HG02840 (cell line): Measurements from ENCODE around the gene PAIP2B.
"Not testable (repeated sequence)": the region's sequence is repeated elsewhere in the genome, so short reads cannot be mapped to it uniquely, and the experiment has no call there.

ENCODE experiments used
- ATAC-seq: cut with Tn5 transposase; IDR thresholded peaks from one replicate; pipeline ENCODE4 v1.9.1; 2021; ENCODE audit warnings: mild to moderate bottlenecking, moderate library complexity, moderate number of reproducible peaks; ENCODE audit not compliant: unreplicated experiment, low FRiP score

The PAIP2B gene

DNA sequence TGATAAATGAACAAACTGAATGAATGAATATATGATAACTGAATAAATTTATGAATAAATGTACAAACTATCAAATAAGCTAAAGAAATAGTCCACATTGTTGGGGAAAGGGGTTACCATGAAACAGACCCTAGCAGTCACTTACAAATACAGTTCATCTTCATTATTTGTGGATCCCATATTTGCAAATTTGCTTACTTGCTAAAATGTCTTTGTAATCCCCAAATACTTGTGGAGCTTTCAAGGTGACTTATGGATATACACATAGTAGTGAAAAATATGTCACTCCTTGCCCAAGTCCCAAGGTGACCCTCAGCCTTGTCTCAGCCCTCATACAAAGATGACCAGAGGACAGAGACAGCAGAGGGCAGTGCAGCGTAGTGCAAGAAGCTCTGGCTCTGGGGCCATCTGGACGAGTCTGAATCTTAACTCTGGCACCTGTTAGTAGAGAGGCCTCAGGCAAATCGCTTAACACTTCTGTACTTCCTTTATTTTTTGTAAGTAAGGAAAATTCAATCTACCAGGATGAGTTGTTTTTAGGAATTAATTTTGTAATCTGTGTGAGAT lies 3.1 kb downstream of the PAIP2B start:
- no peak for ATAC-seq

DNA sequence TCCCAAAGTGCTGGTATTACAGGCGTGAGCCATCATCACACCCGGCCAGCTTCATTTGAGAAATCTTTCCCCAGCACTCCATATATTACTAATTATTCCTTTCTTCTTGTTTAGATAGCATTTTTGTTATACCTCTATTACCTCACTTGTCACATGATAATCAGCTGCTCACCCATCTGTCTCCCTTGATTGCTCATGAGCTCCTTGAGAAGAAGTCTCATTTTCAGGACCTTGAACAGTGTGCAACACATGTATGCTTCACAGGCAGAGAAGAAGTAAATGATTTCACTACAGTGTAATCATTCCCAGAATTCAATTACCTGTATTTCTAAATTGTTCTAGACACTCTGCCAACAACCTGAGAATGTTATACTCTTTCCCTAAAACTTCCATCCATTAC lies 6.2 kb downstream of the PAIP2B start:
- ATAC-seq, result no peak

DNA sequence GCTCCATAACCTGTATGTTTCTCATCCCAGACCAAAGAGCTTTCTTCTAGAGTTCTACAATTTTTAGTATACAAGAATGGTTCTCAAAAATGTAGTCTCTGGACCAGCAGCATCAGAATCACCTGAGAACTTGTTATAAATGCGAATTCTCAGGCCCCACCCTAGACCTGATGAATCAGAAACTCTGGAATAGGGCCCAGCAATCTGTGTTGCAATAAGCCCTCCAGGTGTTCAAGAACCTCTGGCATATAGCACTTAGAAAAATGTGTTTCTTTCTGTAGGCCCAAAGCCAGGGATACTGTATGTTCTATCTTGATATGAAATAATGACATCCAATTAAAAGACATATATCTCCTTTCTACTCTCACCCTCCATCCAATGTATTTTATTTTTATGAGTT lies 10.4 kb downstream of the PAIP2B start:
- no peak for ATAC-seq

DNA sequence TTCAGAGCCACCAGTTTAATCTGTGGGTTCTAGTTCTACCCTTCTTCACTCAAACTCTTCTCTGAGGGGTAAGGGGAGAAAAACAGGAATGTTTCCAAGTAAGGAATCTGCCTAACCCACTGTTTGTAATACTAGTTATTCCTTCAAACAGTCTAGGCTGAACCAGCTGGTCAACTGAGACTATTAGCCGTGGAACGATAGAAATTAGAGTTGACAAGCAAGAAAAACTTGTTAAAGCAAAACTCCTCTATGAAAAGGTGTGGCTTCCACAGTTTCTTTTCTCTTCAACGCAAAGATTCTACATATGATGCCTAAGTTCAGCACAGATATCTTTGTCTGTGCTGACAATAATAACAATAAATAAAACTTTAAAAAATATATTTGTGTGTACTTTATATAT lies 11.5 kb downstream of the PAIP2B start:
- no peak for ATAC-seq

DNA sequence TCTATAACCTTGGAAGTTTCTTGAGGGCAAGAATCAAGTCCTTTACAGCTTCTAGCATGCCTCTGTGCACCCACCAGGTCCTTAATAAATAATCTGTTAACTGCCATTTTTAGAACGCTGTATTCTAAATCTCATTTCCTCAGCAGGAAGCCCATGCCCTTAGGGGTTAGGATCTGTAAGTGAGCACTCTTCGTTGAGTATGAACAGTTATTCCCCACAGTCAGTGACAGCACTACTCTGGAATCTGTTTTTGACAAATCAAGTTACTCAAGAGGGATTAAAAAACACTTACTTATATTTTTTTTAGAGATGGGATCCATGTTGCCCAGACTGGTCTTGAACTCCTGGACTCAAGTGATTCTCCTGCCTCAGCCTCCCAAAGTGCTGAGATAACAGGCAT lies 14.6 kb downstream of the PAIP2B start:
- no peak for ATAC-seq

DNA sequence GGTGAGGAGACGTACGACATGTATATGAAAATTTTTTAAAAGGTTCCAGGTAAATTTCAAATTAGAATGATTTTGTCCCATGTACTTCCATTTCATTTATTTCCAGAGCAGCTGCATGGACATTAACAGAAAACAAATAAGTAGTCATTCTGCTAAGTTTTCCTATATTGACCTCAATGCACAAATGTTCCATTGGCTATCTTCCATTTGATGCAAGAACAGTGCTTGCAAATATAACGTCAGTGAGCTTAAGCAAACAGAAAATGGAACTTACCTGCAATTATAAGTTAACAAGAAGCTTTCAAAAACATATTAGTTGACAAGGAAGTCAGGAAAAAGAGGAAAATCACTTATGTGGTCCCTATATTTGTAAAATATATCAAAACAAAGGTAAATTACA lies 16.6 kb downstream of the PAIP2B start:
- no peak for ATAC-seq

DNA sequence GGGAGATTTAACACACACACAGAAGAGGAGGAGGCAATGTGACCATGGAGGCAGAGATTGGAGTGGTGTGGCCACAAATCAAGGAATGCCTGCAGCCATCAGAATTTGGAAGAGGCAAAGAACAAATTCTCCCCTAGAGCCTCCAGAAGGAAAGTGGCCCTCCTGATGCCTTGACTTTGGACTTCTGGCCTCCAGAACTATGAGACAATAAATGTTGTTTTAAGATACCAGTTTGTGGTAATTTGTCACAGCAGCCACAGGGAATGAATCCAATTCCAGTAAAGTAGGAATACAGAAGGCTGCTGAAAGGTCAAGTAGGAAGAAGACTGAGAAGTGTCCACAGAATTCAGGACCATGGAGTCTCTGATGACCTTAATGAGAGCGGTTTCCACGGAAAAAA lies 18.1 kb downstream of the PAIP2B start:
- ATAC-seq, result no peak

DNA sequence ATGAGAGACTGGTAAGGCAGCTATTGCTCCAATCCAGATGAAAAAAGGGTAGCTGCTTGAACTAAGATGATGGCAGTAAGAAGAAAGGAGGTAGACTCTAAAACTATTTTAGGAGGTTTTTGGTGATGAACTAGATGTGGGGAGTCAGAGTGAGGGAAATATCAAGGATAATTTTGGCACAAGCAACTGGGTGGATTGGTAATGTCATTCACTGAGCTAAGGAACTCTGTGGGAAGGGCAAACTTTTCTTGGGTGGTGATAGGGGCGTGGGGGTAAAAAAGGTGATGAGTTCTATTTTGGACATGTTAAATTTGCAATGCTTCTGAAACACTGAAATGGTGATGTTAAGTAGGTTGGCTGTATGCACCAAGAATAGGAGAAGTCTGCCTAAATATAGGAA lies 19.3 kb downstream of the PAIP2B start:
- no peak for ATAC-seq

DNA sequence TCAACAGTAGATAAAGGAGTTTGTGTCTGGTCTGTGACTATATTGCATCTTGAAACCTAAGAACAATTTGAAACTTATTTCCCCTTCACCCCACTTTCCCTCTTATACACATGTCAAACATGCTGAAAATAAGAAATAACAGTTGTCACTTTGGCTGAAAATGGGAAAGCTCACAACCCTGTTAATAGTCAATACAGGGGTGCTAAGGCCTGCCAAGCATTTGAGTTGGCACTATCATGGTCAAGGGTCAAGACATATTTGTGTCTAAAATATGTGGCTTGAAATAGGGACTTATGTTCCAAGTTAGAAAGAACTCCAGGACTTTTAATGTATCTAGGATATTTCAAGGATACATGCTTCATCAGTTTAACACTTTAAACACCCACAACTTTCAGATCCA lies 20.6 kb downstream of the PAIP2B start:
- no peak for ATAC-seq

DNA sequence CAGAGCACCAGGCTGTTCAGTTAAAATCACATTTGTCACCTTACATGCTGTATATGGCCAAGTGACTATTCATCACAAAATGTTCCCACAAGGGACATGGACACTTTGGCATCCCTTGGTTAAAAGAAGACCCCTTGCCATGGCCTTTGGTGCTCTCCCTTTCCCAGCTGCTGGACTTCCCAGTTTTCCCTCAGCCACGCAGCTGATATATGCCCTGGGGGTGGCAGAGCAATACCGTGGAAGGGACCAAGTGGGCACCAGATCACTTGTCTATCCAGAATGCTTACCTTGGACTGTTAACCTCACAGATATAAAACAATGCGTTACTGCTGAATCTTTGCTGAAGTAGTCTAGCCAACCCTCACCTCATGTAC lies 35.3 kb downstream of the PAIP2B start:
- no peak for ATAC-seq

DNA sequence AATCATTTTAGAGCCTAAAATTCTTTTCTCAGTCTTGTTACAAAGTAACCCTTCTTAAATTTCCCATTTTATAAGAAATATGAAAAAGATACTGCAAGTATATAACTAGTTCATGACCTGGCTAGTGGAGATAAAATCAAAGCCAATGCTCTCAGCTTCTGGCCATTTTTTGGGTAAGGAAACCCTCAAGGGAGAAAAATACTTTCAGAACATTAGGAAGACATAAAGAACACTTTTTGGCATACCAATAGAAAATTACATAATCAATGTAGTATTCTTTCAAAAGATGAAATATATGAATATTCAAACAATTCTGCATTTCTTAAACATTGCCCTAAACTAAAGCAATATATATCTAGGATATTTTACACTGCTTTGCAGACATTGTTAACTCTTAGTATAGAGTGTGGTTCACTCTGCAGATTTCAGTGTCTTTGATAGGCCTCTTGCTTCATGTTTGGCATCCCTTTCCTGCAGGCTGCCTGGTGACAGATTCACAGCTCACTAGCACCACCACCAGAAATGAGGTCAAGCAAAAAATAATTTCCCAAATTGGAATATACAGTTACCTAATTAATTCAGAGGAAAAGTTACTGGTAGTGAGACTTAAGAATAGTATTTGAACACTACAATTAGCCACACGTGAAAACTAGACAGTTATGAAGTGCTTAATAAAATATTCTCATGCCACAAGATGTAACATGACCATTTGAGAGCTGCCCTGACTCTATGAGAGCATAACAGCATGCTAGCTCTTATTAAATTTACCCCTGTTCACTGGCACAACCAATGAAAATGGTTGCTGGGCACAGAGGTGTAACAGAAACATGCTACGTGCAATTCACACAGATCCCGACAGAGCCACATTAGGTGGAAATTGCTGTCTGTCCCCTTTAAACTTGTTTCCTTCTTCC lies 36.0 kb downstream of the PAIP2B start:
- no peak for ATAC-seq

DNA sequence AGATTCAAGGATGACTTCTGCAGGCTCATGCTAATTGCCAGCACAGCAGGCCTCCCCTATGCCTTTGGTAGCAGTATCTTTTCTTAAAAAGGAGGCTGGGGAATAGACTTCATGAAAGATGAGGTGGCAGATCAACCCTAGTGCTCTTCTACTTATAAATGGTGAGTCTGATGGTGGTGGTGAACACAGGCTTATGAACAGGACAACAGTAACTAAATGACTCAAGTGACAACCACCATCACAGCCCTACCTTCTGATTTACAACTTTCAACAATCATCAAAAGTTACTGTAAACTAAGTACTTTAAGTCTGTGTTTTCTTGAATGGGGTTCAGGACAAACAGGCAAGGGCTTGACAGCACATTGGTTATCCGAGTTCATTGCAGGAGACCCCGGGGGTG lies 39.3 kb downstream of the PAIP2B start:
- ATAC-seq, result no peak

DNA sequence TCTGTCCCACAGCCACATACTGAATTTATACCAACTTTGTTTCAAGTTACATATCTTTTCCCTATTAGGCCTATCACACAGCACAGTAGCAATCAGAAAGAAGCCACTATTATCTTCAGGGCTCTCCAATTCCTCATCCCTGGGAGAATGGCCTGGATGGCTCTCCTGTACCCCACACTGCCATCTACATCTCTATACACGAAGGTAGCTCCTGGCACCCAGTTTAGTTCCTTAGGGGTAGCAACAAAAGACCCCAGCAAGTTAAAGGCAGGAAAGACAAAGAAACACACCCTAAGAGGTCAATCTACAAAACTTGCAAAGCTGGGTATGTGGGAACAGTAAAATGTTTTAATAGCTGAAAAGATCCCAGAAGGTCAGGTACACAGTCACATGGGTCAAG lies 39.9 kb downstream of the PAIP2B start:
- no peak for ATAC-seq

DNA sequence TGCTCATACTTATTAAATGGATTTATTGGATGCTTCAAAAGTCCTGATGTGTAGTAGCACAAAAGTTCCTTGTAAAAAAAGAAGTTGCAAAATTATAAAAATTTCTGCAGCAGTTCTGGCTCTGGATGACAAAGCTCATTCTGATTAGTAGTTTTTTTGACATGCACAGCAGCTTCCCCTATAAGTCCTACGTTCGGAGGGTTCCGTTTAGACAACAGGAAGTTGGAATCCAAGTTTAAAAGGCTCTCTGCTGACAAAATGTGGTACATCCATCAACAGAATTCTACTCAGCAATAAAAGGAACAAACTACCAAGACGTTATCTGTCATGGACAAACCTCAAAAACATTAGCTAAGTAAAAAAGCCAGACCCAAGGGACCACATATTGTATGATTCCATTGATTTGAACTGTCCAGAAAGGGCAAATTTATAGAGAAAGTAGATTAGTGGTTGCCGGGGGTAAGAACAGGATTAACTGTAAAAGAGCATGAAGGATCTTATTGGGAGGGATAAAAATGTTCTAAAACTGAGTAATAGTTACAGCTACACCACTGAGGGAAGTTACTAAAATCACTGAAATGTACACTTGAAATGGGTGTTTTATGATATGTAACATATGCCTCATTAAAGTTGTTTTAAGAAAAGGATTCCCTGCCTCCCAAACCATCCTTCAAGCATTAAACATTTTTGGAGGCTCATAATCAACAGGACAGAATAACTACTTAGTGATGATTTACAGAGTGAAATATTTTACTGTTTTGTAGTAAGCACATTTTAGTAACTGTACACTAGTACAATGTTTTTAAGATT lies 43.4 kb downstream of the PAIP2B start:
- not testable (repeated sequence) for ATAC-seq

DNA sequence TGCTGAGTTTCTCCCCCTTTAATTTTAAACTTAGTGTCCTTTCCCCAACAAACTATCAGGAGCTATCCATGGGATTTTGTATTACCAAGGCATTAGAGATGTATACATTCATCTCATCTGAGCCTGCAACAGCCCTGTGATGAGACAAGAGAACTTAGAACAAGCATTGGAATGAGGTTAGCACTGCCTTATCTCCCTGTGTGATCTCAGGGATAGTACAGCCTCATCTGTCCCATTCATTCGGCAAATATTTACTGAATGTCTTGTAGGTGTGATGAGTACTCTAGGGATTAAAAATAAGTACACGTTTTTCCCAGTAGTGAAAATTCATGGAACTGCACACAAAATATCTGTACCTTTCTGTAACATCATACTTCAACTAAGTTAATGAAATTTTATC lies 45.6 kb downstream of the PAIP2B start:
- ATAC-seq, result no peak

DNA sequence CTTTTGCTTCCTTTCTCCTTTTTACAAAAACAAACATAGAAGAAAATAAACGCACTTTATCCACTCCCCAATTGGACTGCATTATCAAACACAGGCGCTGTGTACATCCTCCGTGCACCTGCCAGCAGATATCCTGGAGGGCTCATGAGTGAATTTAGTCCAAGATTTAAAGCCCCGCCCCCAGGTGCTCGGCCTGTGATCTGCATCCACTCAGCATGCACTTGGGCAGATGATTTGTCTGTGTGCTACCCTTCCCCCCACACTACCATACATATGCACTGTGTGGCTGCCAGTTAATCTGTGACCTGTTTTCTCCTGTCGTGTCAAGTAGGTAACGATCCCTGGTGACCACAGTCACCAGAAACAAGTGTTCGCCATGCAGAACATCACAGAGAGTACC lies 48.1 kb downstream of the PAIP2B start:
- not testable (repeated sequence) for ATAC-seq

DNA sequence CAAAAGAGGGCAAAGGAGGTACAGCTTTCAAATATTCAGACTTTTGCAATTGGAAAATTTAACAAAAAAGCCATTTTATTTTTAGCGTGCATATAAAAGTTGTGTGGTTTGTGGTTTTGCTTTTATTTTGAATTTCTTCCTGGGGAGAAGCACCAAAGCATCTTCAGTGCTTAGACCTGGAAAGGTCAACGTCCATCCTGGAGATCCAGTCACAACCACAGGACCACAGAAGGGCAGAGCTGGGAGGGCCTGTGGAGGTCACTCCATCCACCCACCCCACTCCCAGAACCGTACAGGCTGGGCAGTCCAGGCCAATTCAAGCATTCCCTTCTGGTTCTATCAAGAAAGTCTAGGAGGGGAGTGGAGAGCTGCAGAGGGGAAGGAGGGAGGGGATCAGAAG lies 52.7 kb downstream of the PAIP2B start:
- ATAC-seq, result no peak

DNA sequence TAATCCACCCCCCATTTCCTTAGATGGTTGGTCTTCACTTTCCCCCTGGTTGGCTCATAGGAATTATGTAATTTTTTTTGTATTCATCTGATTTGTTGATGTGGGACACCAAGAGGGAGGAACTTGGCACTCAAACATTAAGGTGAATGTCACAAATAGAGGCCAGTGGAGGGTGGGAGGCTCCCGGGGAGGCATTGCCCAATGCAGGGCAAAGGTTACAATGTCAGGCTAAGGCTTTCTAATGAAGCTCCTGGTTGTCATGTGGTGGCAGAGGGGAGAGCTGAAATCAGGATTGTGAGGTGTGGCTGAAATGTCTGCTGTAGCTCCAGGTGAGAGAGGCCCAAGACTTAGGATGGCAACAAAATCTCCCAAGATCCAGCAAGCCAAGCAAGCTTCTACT lies 53.8 kb downstream of the PAIP2B start:
- no peak for ATAC-seq

DNA sequence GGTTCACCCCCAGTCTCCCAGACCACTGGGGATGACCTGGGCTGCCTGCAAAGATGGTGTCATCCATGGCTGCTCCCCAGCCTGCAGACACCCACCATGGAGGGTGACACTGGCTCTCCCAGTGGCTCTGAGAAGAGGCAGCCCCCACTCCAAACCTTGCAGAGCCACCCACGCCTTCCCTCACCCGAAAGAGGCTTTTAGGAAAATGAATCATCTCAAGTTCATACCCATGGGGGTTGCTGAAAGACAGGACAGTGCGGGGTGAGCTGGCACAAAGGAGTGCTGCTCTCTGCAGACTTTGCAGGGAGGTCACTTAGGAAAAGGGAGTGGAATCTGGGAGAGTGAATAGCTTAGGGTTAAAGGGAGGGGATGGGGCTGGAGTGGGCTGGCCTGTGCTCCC lies 60.1 kb downstream of the PAIP2B start:
- ATAC-seq, result no peak

DNA sequence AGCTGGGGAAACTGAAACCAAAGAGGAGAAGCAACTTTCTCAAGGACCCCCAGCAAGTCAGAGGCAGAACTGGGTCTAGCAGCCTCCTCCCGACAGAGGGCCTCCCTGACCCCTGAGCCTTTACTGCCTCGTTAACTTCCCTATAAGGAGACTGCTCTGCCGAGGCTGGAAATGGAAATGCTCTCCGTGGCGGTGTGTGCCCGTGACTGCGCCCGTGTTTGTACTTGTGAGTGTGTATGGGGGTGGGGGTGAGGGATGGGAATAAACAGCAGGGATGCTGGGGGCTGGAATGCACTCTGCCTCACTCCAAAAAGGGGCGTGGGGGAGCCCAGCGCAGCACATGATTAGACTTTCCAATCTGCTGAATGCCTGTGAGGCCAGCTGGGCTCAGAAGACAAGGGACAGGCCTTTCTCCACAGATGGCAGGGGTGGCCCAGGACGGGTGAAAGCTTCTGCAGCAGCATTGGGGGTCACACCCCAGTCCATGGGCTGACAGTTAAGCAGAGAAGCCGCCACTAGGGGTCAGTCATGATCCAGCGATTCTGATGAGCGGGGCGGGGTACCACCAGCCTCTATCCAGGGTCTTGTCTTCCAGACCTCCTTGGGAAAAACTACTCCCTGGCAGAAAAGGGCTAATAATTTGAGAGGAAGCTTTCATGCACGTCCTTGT lies 69.6 kb downstream of the PAIP2B start:
- no peak for ATAC-seq

DNA sequence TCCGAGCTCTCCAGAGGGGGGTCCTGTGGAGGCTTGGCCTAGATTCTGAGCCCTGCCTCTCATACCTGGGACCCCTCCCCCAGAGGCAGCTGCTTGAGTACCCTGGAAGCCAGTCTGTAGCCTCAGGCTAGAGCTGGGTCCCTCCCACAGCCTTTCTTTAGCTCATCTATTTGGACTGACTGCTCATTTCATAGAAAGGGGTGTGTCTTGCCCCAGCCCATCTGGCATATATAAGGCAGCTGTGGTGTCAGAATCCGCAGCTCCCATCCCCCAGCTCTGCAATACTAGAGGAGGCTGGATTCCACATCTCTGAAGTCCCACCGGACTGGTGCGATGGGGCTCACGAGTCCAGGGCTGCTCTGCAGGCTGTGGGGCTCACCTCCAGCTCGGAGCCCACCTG lies 70.3 kb downstream of the PAIP2B start:
- ATAC-seq, result no peak
